ENCODE data around the gene DTL.

DNA sequence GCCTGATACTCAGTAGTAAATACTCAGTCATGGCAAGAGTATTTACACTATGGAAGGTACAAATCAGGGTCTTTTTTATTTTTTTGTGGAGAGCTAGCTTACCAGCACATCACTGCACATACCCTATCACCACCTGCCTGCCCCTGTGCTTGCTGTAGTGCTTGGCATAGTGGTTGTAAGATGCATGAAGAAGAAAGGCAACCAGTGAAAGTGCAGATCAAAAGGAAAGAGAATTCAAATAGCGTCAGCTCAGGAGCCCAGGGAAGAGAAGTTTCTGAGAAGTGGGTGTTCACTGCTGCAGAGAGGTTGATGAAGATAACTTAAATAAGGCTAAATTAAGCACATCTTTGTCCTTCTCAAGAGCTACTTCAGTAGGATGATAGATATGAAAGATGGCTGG, 76.0 kb downstream of the DTL start:
- TF ChIP-seq, protein P1, sequence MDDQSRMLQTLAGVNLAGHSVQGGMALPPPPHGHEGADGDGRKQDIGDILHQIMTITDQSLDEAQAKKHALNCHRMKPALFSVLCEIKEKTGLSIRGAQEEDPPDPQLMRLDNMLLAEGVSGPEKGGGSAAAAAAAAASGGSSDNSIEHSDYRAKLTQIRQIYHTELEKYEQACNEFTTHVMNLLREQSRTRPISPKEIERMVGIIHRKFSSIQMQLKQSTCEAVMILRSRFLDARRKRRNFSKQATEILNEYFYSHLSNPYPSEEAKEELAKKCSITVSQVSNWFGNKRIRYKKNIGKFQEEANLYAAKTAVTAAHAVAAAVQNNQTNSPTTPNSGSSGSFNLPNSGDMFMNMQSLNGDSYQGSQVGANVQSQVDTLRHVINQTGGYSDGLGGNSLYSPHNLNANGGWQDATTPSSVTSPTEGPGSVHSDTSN (IDR thresholded peaks at IDR 0.05), result no peak
- TF ChIP-seq, protein P2, sequence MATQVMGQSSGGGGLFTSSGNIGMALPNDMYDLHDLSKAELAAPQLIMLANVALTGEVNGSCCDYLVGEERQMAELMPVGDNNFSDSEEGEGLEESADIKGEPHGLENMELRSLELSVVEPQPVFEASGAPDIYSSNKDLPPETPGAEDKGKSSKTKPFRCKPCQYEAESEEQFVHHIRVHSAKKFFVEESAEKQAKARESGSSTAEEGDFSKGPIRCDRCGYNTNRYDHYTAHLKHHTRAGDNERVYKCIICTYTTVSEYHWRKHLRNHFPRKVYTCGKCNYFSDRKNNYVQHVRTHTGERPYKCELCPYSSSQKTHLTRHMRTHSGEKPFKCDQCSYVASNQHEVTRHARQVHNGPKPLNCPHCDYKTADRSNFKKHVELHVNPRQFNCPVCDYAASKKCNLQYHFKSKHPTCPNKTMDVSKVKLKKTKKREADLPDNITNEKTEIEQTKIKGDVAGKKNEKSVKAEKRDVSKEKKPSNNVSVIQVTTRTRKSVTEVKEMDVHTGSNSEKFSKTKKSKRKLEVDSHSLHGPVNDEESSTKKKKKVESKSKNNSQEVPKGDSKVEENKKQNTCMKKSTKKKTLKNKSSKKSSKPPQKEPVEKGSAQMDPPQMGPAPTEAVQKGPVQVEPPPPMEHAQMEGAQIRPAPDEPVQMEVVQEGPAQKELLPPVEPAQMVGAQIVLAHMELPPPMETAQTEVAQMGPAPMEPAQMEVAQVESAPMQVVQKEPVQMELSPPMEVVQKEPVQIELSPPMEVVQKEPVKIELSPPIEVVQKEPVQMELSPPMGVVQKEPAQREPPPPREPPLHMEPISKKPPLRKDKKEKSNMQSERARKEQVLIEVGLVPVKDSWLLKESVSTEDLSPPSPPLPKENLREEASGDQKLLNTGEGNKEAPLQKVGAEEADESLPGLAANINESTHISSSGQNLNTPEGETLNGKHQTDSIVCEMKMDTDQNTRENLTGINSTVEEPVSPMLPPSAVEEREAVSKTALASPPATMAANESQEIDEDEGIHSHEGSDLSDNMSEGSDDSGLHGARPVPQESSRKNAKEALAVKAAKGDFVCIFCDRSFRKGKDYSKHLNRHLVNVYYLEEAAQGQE (IDR thresholded peaks at IDR 0.05), result no peak
- TF ChIP-seq POLR2A (IDR thresholded peaks at IDR 0.05; ENCODE audit: low read length) (no peak), HEYL (CRISPR knock-in tag; IDR thresholded peaks at IDR 0.05) (no peak)
- TF ChIP-seq, protein P3, sequence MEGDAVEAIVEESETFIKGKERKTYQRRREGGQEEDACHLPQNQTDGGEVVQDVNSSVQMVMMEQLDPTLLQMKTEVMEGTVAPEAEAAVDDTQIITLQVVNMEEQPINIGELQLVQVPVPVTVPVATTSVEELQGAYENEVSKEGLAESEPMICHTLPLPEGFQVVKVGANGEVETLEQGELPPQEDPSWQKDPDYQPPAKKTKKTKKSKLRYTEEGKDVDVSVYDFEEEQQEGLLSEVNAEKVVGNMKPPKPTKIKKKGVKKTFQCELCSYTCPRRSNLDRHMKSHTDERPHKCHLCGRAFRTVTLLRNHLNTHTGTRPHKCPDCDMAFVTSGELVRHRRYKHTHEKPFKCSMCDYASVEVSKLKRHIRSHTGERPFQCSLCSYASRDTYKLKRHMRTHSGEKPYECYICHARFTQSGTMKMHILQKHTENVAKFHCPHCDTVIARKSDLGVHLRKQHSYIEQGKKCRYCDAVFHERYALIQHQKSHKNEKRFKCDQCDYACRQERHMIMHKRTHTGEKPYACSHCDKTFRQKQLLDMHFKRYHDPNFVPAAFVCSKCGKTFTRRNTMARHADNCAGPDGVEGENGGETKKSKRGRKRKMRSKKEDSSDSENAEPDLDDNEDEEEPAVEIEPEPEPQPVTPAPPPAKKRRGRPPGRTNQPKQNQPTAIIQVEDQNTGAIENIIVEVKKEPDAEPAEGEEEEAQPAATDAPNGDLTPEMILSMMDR (IDR thresholded peaks at IDR 0.05), result no peak
- TF ChIP-seq, protein P4, sequence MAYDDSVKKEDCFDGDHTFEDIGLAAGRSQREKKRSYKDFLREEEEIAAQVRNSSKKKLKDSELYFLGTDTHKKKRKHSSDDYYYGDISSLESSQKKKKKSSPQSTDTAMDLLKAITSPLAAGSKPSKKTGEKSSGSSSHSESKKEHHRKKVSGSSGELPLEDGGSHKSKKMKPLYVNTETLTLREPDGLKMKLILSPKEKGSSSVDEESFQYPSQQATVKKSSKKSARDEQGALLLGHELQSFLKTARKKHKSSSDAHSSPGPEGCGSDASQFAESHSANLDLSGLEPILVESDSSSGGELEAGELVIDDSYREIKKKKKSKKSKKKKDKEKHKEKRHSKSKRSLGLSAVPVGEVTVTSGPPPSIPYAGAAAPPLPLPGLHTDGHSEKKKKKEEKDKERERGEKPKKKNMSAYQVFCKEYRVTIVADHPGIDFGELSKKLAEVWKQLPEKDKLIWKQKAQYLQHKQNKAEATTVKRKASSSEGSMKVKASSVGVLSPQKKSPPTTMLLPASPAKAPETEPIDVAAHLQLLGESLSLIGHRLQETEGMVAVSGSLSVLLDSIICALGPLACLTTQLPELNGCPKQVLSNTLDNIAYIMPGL (CRISPR knock-in tag; IDR thresholded peaks at IDR 0.05; ENCODE audit: borderline replicate concordance), result no peak
